ENCODE measurements around the gene PIK3R5. TPM values are rescaled to one million over a fixed set of nuclear protein-coding genes. Genes with fewer than 3 reads are reported as not detected.
"Not testable (repeated sequence)": the region's sequence is repeated elsewhere in the genome, so short reads cannot be mapped to it uniquely, and the experiment has no call there.

The PIK3R5 gene
- total RNA-seq, 2 experiments from 2014 or later, result 46.7 to 50.4 TPM

DNA sequence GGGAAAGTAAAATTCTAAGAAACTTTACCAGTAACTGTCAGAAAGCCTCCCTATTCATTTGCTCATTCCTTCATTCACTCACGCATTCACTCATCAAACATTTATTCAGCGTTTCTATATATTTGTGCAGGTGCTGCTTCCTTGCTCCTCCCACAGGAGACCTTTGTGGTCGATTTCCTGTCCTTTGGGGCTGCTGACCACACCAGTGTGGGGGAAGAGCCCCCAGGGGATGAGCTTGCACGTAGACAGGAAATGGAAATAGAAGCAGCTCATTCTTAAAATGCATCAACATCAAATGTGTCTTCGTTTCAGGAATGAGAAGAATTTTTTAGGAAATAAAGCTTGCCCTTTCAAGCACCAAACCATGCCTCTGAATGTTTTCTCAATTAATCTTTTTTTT, 107.6 kb downstream of the PIK3R5 start:
- H3K4me1 Mint-ChIP-seq (ENCODE audit: low read depth), result peaks cover 60% of the 10 kb centered on the region
- TF ChIP-seq, protein P1, sequence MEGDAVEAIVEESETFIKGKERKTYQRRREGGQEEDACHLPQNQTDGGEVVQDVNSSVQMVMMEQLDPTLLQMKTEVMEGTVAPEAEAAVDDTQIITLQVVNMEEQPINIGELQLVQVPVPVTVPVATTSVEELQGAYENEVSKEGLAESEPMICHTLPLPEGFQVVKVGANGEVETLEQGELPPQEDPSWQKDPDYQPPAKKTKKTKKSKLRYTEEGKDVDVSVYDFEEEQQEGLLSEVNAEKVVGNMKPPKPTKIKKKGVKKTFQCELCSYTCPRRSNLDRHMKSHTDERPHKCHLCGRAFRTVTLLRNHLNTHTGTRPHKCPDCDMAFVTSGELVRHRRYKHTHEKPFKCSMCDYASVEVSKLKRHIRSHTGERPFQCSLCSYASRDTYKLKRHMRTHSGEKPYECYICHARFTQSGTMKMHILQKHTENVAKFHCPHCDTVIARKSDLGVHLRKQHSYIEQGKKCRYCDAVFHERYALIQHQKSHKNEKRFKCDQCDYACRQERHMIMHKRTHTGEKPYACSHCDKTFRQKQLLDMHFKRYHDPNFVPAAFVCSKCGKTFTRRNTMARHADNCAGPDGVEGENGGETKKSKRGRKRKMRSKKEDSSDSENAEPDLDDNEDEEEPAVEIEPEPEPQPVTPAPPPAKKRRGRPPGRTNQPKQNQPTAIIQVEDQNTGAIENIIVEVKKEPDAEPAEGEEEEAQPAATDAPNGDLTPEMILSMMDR (IDR thresholded peaks at IDR 0.05), result no peak
- ATAC-seq (peak; percentile 77), DNase-seq (peak; percentile 89)
- ChIA-PET CTCF (interaction anchor here (1.1 to 1.8 kb wide), 2 partner anchors 38 to 140 kb away, joined by 6 read pairs; no protein-coding TSS in a partner anchor), POLR2A (interaction anchor here (0.6 to 1.6 kb wide), 6 partner anchors 8 to 86 kb away, joined by 3 to 5 read pairs (median 4); partner anchors contain the start of gene PIK3R6)
- no peaks in the 10 kb centered on the region for H3K27me3 Mint-ChIP-seq
- H3K27ac Mint-ChIP-seq, result peak overlapping the region; percentile 88
- intact Hi-C loops (cut with micrococcal nuclease), result no loop called here
- no peaks in the 10 kb centered on the region for H3K9me3 Mint-ChIP-seq
- H3K4me3 Mint-ChIP-seq, result peak overlapping the region; percentile 47
- H3K36me3 Mint-ChIP-seq (ENCODE audit: low read depth), result no peaks in the 10 kb centered on the region

GRCh38 chr17:8856869-8857575, 108.5 kb downstream of the PIK3R5 start:
- intact Hi-C loops (cut with micrococcal nuclease), result no loop called here
- H3K4me3 Mint-ChIP-seq, result peak overlapping the region; percentile 47
- POLR2A ChIA-PET, result interaction anchor here (1.1 to 1.6 kb wide), 2 partner anchors 27 to 39 kb away, joined by 3 to 4 read pairs; no protein-coding TSS in a partner anchor
- H3K36me3 Mint-ChIP-seq (ENCODE audit: low read depth), result no peaks in the 10 kb centered on the region
- ATAC-seq (no peak), DNase-seq (peak; percentile 47)
- no peaks in the 10 kb centered on the region for H3K9me3 Mint-ChIP-seq
- TF ChIP-seq, protein P1 (IDR thresholded peaks at IDR 0.05), result no peak
- CTCF ChIA-PET, result interaction anchor here (1.8 kb wide), 1 partner anchor 141 kb away, joined by 6 read pairs; no protein-coding TSS in a partner anchor
- no peaks in the 10 kb centered on the region for H3K27me3 Mint-ChIP-seq
- peak overlapping the region; percentile 88 for H3K27ac Mint-ChIP-seq
- H3K4me1 Mint-ChIP-seq (ENCODE audit: low read depth), result peaks cover 52% of the 10 kb centered on the region

- POLR2A ChIA-PET; intact Hi-C loops (cut with micrococcal nuclease); H3K4me3 Mint-ChIP-seq; H3K9me3 Mint-ChIP-seq; H3K27me3 Mint-ChIP-seq; H3K36me3 Mint-ChIP-seq (ENCODE audit: low read depth); CTCF ChIA-PET; DNase-seq; ATAC-seq: not testable (repeated sequence)
- H3K4me1 Mint-ChIP-seq (ENCODE audit: low read depth), result peaks cover 43% of the 10 kb centered on the region
- peak overlapping the region; percentile 52 for H3K27ac Mint-ChIP-seq
These were observed 109.3 kb downstream of the PIK3R5 start for GRCh38 chr17:8856205-8856603.

GRCh38 chr17:8855477-8856204, 109.9 kb downstream of the PIK3R5 start:
- Mint-ChIP-seq H3K36me3 (ENCODE audit: low read depth) (no peaks in the 10 kb centered on the region), H3K4me1 (ENCODE audit: low read depth) (peaks cover 42% of the 10 kb centered on the region), H3K4me3 (no peak overlapping the region), H3K27me3 (no peaks in the 10 kb centered on the region), H3K27ac (no peak overlapping the region), H3K9me3 (no peaks in the 10 kb centered on the region)
- intact Hi-C loops (cut with micrococcal nuclease), result no loop called here
- POLR2A ChIA-PET, result no interaction called here
- TF ChIP-seq, protein P1 (IDR thresholded peaks at IDR 0.05), result no peak
- peak; percentile 14 for ATAC-seq
- CTCF ChIA-PET, result no interaction called here
- DNase-seq, result peak; percentile 57

DNA sequence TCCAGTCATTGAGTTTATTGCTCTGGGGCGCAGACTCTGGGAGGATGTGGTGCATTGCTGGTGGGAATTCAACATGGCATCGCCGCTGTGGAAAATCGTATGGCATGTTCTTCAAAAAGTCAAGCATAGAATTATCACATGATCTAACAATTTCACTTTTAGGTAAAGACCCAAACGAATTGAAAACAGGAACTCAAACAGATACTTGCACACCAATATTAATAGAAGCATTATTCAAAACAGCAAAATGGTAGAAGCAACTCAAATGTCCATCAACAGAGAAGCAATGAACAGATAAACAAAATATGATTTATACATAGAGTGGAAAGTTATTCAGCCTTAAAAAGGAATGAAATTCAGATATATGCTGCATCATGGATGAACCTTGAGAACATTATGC, 113.9 kb downstream of the PIK3R5 start:
- Mint-ChIP-seq H3K4me1 (ENCODE audit: low read depth) (peaks cover 18% of the 10 kb centered on the region), H3K4me3 (no peak overlapping the region), H3K27ac (no peak overlapping the region), H3K9me3 (no peaks in the 10 kb centered on the region), H3K36me3 (ENCODE audit: low read depth) (no peaks in the 10 kb centered on the region), H3K27me3 (no peaks in the 10 kb centered on the region)
- DNase-seq (no peak), ATAC-seq (no peak)
- ChIA-PET CTCF (interaction anchor here (0.9 kb wide), 1 partner anchor 10 kb away, joined by 3 read pairs; no protein-coding TSS in a partner anchor), POLR2A (no interaction called here)
- TF ChIP-seq, protein P1 (IDR thresholded peaks at IDR 0.05), result no peak
- intact Hi-C loops (cut with micrococcal nuclease), result no loop called here
